Stomach (tissue), 9 donors: ENCODE results near the gene MARCKSL1. TPM values are rescaled to one million over a fixed set of nuclear protein-coding genes. Genes with fewer than 3 reads are reported as not detected.

Experiments
- DNase-seq, 2 donors: peaks; one replicate each; pipeline versions ENCODE4 v3.0.0 to v3.0.0-alpha.2; 2013 to 2019
- H3K27ac ChIP-seq, 5 donors: fragments of 200-600 bp in 4 of 5; sonication (generic) in 4 of 5; one replicate each; pipeline ENCODE4 v1.5.1; 2013 to 2019; ENCODE audit warnings: mild to moderate bottlenecking in 1 of 5, moderate library complexity in 1 of 5
- H3K27me3 ChIP-seq, 3 donors: fragments of 200-600 bp; sonication (generic); one replicate each; pipeline ENCODE4 v1.5.1; 2017 to 2019; ENCODE audit warnings: mixed run types in 1 of 3
- H3K36me3 ChIP-seq, 4 donors: fragments of 200-600 bp; sonication (generic); 1 replicate in 3 of 4; 2 replicates in 1 of 4; pipeline ENCODE4 v1.5.1; 2016 to 2019
- H3K4me1 ChIP-seq, 4 donors: fragments of 200-600 bp; sonication (generic); one replicate each; pipeline ENCODE4 v1.5.1; 2016 to 2019
- H3K4me3 ChIP-seq, 4 donors: fragments of 200-600 bp; sonication (generic) in 3 of 4; one replicate each; pipeline ENCODE4 v1.5.1; 2016 to 2019; ENCODE audit warnings: mild to moderate bottlenecking in 1 of 4
- H3K9me3 ChIP-seq, 4 donors: fragments of 200-600 bp; sonication (generic); one replicate each; pipeline ENCODE4 v1.5.1; 2016 to 2019
- EP300 ChIP-seq: sonication (generic); formaldehyde crosslinking; IDR thresholded peaks from one replicate; pipeline ENCODE4 v1.6.1; 2017; ENCODE audit warnings: antibody characterized with exemption
- POLR2A ChIP-seq, 4 donors: fragments of 450-650 bp; IDR thresholded peaks; one replicate each; pipeline ENCODE4 v1.6.1; 2016; ENCODE audit warnings: antibody characterized with exemption in 4 of 4, control low read depth in 2 of 4, mild to moderate bottlenecking in 1 of 4, moderate library complexity in 1 of 4
- POLR2AphosphoS5 ChIP-seq, 3 donors: sonication (generic); formaldehyde crosslinking; IDR thresholded peaks; one replicate each; pipeline ENCODE4 v1.6.1; 2016; ENCODE audit warnings: antibody characterized with exemption in 3 of 3
- WGBS, 5 donors: extraction: QIAGEN DNeasy Blood & Tissue Kit in 3 of 5; methylation state at CpG; one replicate each; pipeline versions ENCODE4 v1.1.5 to v1.1.7; 2013 to 2018; 5-methylcytosine and 5-hydroxymethylcytosine counted together
- intact Hi-C: fragments of 100-400 bp; cut with DNase I; formaldehyde crosslinking; loops from one replicate; pipeline ENCODE4 v1.15.1; 2023; ENCODE audit warnings: low total_unique reads
- polyA plus RNA-seq, 3 donors: library from polyadenylated mRNA; stranded (reverse); fragments of 200-250 nt; gene quantifications; one replicate each; pipeline ENCODE4 v1.2.3, GENCODE V29; 2013
- total RNA-seq, 5 donors: library from RNA; depleted of rRNA; stranded (reverse); fragments of >200 nt; gene quantifications; one replicate each; pipeline versions ENCODE4 v1.1.0 to v1.2.3, GENCODE V29; 2014 to 2016
- TF ChIP-seq, protein P1 (sequence below), 7 experiments: fragments of 450-650 bp in 4 of 7; fragments of 200-600 bp in 3 of 7; sonication (generic) in 3 of 7; IDR thresholded peaks; one replicate each; pipeline ENCODE4 v1.5.1; 2016 to 2019; ENCODE audit warnings: antibody characterized with exemption in 7 of 7, control low read depth in 2 of 7, mild to moderate bottlenecking in 1 of 7
- donor health status: healthy with polysubstance abuse.
- donor health status: Bipolar disorder and iron deficiency.
- donor health status: healthy.

Gene MARCKSL1
- total and polyA plus RNA-seq, 8 donors, result 7.6 to 100 (median 47.1) TPM

GRCh38 chr1:32336963-32337675, 1.1 kb upstream of the MARCKSL1 start:
- peaks cover 6 to 22% (median 14%) of the 10 kb centered on the region in 4 donors for H3K36me3 ChIP-seq
- 31 to 67% (median 58%) methylated on average over 2 to 8 of the region's 8 CpGs for WGBS, 5 donors
- no peaks in the 10 kb centered on the region for H3K9me3 ChIP-seq
- H3K27me3 ChIP-seq, result peaks cover 0 to 3% (median 0%) of the 10 kb centered on the region in 3 donors
- TF ChIP-seq POLR2AphosphoS5 (IDR thresholded peaks at IDR 0.05) (no peak), EP300 (no peak), POLR2A (IDR thresholded peaks at IDR 0.05) (no peak)
- TF ChIP-seq, protein P1, sequence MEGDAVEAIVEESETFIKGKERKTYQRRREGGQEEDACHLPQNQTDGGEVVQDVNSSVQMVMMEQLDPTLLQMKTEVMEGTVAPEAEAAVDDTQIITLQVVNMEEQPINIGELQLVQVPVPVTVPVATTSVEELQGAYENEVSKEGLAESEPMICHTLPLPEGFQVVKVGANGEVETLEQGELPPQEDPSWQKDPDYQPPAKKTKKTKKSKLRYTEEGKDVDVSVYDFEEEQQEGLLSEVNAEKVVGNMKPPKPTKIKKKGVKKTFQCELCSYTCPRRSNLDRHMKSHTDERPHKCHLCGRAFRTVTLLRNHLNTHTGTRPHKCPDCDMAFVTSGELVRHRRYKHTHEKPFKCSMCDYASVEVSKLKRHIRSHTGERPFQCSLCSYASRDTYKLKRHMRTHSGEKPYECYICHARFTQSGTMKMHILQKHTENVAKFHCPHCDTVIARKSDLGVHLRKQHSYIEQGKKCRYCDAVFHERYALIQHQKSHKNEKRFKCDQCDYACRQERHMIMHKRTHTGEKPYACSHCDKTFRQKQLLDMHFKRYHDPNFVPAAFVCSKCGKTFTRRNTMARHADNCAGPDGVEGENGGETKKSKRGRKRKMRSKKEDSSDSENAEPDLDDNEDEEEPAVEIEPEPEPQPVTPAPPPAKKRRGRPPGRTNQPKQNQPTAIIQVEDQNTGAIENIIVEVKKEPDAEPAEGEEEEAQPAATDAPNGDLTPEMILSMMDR (IDR thresholded peaks at IDR 0.05), result no peak
- peak; percentile 50 to 57 for DNase-seq
- H3K4me1 ChIP-seq, result peaks cover 30 to 81% (median 62%) of the 10 kb centered on the region in 4 donors
- H3K27ac ChIP-seq, result peak overlapping the region in 3 of 5 donors; percentile 86 to 87 (median 86)
- peak overlapping the region in 1 of 4 donors; percentile 83 for H3K4me3 ChIP-seq
- intact Hi-C loops, result no loop called here

DNA sequence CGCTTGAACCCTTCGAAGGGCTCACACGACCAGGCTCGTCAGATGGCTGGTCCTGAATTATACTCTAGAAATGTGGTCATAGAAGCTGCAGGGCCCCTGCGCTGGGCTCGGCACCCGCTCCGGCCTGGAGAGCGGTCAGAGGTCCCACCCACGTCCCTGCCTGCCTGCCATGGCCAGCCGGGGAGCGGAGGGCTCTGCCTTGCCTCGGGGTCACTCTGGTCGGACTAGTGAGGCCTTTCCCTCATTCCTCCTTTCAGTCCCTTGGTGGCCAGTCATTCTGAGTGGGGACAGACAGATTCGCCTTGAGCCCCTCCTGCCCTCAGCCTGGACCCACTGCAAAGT, 529 bp upstream of the MARCKSL1 start:
- intact Hi-C loops, result no loop called here
- Histone ChIP-seq H3K4me1 (peaks cover 30 to 81% (median 61%) of the 10 kb centered on the region in 4 donors), H3K27me3 (peaks cover 0 to 3% (median 0%) of the 10 kb centered on the region in 3 donors), H3K4me3 (peak overlapping the region; percentile 68 to 83 (median 78)), H3K9me3 (no peaks in the 10 kb centered on the region), H3K36me3 (peaks cover 12 to 27% (median 20%) of the 10 kb centered on the region in 4 donors), H3K27ac (peak overlapping the region; percentile 36 to 87 (median 86))
- no peak for DNase-seq
- WGBS, 5 donors, result 21 to 33% (median 26%) methylated on average over 11 to 15 of the region's 15 CpGs
- TF ChIP-seq POLR2AphosphoS5 (IDR thresholded peaks at IDR 0.05) (no peak), EP300 (no peak), POLR2A (IDR thresholded peaks at IDR 0.05) (no peak)
- TF ChIP-seq, protein P1 (IDR thresholded peaks at IDR 0.05), result no peak

- peak overlapping the region; percentile 85 to 88 (median 86) for H3K27ac ChIP-seq
- intact Hi-C loops, result no loop called here
- DNase-seq, result no peak
- 0 to 1% (median 1%) methylated on average over 18 to 34 of the region's 34 CpGs; no CpG with 5 or more reads in 1 of the 5 donors for WGBS, 5 donors
- no peaks in the 10 kb centered on the region for H3K9me3 ChIP-seq
- peak overlapping the region; percentile 68 to 83 (median 78) for H3K4me3 ChIP-seq
- peaks cover 20 to 38% (median 31%) of the 10 kb centered on the region in 4 donors for H3K36me3 ChIP-seq
- TF ChIP-seq, protein P1 (IDR thresholded peaks at IDR 0.05), result no peak
- TF ChIP-seq POLR2AphosphoS5 (IDR thresholded peaks at IDR 0.05), result no peak
- no peak for TF ChIP-seq EP300
- TF ChIP-seq POLR2A (IDR thresholded peaks at IDR 0.05), result no peak
- H3K27me3 ChIP-seq, result peaks cover 0 to 3% (median 0%) of the 10 kb centered on the region in 3 donors
- H3K4me1 ChIP-seq, result peaks cover 30 to 76% (median 61%) of the 10 kb centered on the region in 4 donors
Measured at GRCh38 chr1:32335535-32335789, 571 bp downstream of the MARCKSL1 start.

DNA sequence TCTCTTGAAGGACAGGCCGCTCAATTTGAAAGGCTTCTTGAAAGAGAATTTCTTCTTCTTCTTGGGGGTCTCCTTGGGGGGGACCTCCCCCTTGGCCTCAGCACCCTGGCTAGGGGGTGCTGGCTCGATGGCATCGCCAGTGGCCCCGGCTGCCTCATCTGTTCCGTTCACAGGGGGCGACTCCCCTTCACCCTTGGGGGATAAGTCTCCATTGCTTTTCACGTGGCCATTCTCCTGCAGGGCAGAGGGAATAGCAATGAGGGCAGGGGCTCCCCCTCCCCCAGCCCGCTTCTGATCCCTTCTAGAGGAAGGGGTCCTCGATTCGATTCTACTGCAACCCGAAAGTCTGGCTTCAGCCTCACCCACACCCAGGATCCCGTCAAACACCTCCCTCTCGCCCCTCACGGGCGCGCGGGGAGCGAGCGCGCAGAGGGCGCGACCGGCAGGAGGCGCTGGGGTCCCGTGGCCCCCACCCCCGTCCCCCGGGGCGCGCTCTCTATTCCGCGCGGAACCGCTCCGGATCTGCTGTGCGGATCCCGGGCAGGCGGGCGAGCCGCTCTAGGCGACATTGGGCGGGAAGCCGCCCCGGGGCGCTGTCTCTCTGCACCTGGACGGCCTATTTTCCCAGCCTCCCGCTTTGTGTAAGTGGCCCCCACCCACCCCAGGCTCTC, 1.0 kb downstream of the MARCKSL1 start:
- WGBS, 5 donors, result 0 to 7% (median 4%) methylated on average over 11 to 46 of the region's 46 CpGs
- Histone ChIP-seq H3K27me3 (peaks cover 0 to 3% (median 0%) of the 10 kb centered on the region in 3 donors), H3K36me3 (peaks cover 21 to 43% (median 35%) of the 10 kb centered on the region in 4 donors), H3K9me3 (no peaks in the 10 kb centered on the region), H3K4me3 (peak overlapping the region; percentile 68 to 83 (median 78)), H3K4me1 (peaks cover 30 to 76% (median 61%) of the 10 kb centered on the region in 4 donors), H3K27ac (peak overlapping the region; percentile 85 to 88 (median 86))
- intact Hi-C loops, result no loop called here
- TF ChIP-seq POLR2A (IDR thresholded peaks at IDR 0.05) (no peak), POLR2AphosphoS5 (IDR thresholded peaks at IDR 0.05) (peak in 1 of 3 donors; percentile 27), EP300 (no peak)
- TF ChIP-seq, protein P1 (IDR thresholded peaks at IDR 0.05), result peak in 5 of 7 experiments; percentile 23 to 82 (median 60)
- DNase-seq, result peak; percentile 64 to 87
